GM13977 (cell line): ENCODE results near the gene FNIP2.
A peak's percentile ranks its signal among the peaks of the same experiment; 100 is the strongest.

Experiments
- DNase-seq: peaks from one replicate; pipeline ENCODE4 v3.0.0; 2012; ENCODE audit warnings: low spot score
- CTCF ChIP-seq: IDR thresholded peaks from 2 replicates; pipeline ENCODE4 v1.5.1; 2012; ENCODE audit warnings: mild to moderate bottlenecking, control low read depth; ENCODE audit not compliant: insufficient read depth; ENCODE audit errors: extremely low read depth, missing control alignments
- in situ Hi-C: fragments of 300-500 bp; cut with MboI; formaldehyde crosslinking; loops from one replicate; pipeline ENCODE4 v1.12.0; 2022; ENCODE audit warnings: low sequenced_read_pairs, low pct_unique_long_range_greater_than_20kb, mixed read lengths, inconsistent platforms; ENCODE audit not compliant: unreplicated experiment

The FNIP2 gene

GRCh38 chr4:158903472-158904043, 134.7 kb downstream of the FNIP2 start:
- in situ Hi-C loops = no loop called here
- DNase-seq = no peak

GRCh38 chr4:158904815-158905214, 136.0 kb downstream of the FNIP2 start:
- in situ Hi-C loops = no loop called here
- TF ChIP-seq CTCF = no peak
- no peak for DNase-seq

More at GRCh38 chr4:158903472-158904043, 134.7 kb downstream of the FNIP2 start:
- no peak for TF ChIP-seq CTCF

GRCh38 chr4:158906073-158906472, 137.2 kb downstream of the FNIP2 start:
- in situ Hi-C loops = no loop called here
- no peak for TF ChIP-seq CTCF
- DNase-seq = peak; percentile 44

- no peak for DNase-seq
- no peak for TF ChIP-seq CTCF
- in situ Hi-C loops = no loop called here
These were observed 143.6 kb downstream of the FNIP2 start for GRCh38 chr4:158912390-158912789.

GRCh38 chr4:158912806-158913205, 144.0 kb downstream of the FNIP2 start:
- no peak for TF ChIP-seq CTCF
- no peak for DNase-seq
- in situ Hi-C loops = no loop called here

GRCh38 chr4:158913766-158914165, 144.9 kb downstream of the FNIP2 start:
- no peak for DNase-seq
- in situ Hi-C loops = no loop called here
- TF ChIP-seq CTCF = no peak
